HFF-Myc (cell line): ENCODE data around the gene CENPT.

Experiments
- DNase-seq: peaks from one replicate; pipeline ENCODE4 v3.0.0-alpha.2; 2011; ENCODE audit warnings: low read depth; ENCODE audit errors: extremely low read depth
- H3K4me3 ChIP-seq: replicated peaks from 2 replicates; pipeline ENCODE4 v1.5.1; 2011; ENCODE audit warnings: low read depth, mild to moderate bottlenecking, control low read depth, low read length
- CTCF ChIP-seq: IDR thresholded peaks from 2 replicates; pipeline ENCODE4 v1.5.1; 2012; ENCODE audit warnings: mild to moderate bottlenecking, low read depth, low read length, control low read depth; ENCODE audit errors: missing control alignments

CENPT gene

DNA sequence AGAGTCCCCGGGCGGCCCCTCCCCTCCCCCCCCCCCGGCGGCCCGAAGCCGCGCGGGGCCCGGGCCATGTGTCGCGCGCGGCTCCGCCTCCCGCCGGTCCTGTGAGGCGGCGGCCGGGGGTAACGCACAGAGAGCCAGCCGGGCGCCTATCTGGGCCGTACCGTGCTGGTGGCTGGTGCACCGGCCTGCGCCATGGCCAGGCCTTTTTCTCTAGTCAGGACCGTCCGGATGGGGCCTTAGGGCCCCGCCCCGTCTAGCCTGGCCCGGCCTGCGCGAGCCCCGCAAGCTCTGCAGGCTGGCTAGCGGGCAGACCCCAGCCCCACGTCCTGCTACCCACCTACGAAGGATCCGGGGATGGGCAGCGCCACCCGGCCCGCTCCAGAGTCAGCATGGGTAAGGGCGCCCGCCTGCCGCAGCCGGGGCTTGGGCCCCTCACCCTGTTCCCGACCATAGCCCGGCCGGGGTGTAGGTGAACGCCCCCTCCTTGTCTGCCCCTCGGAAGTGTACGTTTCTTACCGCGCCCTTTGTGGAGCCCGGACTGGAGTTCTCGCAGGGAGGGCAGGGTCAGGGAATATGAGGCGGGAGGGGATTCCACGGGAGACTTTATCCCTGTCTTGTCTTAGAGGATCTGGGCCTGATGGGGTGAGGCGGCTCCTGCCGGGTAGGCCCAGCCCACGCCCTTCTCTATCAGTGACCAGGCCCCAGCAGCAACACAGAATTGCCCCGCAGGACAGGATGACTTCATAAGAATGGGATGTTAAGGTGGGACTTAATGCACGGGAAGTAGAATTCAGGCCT lies at the start of gene CENPT:
Gene CENPT, minus strand, starts transcription at position 630 of the 798 bp plus-strand sequence. CDS start 13,834 bp downstream, outside the sequence.
- peak within 1 kb of the TSS; percentile 99 for H3K4me3 ChIP-seq
- no peak for DNase-seq
- TF ChIP-seq CTCF = no peak

GRCh38 chr16:67897231-67897630 lies 49.7 kb upstream of the CENPT start:
- H3K4me3 ChIP-seq = no peak overlapping the region
- no peak for TF ChIP-seq CTCF
- no peak for DNase-seq

GRCh38 chr16:67893743-67894399 lies 46.4 kb upstream of the CENPT start:
- TF ChIP-seq CTCF = no peak
- no peak for DNase-seq
- peak overlapping the region; percentile 98 for H3K4me3 ChIP-seq

- DNase-seq = peak; percentile 81
- peak within 1 kb of the TSS; percentile 98 for H3K4me3 ChIP-seq
- no peak for TF ChIP-seq CTCF
Measured at GRCh38 chr16:67892899-67893742, 45.6 kb upstream of the CENPT start, which contains the start of gene PSKH1. Gene PSKH1 (plus strand): TSS chr16:67893254. CDS start chr16:67908750, 15,496 bp downstream.

DNA sequence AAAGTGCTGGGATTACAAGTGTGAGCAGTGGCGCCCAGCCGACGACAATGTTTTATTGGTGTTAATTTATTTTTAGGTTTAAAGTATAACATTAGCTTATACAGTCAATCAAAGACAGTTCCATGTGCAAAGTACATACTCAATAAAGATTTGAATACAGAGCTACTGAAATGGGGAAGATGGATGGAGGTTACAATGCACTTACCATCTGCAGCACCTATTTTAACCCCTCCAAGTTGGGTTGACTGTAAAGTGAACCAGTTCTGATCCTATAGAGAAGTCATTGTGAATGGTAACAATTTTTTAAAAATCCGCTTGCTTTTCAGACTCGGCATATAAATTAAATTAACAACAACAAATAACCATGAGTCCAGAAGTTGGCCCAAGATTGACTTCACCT lies 44.9 kb upstream of the CENPT start:
- TF ChIP-seq CTCF = no peak
- peak overlapping the region; percentile 36 for H3K4me3 ChIP-seq
- no peak for DNase-seq

DNA sequence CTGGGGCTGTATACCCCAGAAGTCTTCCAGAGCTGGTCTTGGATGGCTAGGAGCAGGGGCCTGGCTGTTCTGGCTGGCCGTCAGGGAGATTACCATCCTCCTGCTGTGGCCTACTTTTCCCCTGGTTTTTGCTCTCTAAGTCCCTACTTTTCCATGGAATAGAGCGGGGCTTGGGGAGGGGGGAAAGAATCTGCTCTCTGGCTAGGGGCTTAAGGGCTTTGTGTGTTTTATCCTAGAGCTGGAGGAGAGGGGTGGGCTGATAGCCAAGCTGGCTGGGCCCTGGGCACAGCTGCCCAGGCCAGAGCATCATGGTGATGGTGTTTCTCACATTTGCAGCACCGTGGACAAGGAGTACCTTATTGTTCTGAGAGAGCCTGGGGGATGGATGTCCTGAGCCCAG lies 40.8 kb upstream of the CENPT start:
- no peak for DNase-seq
- TF ChIP-seq CTCF = no peak
- H3K4me3 ChIP-seq = no peak overlapping the region
